Head of caudate nucleus (tissue), 42 donors: ENCODE data around the gene THAP8.

ENCODE experiments used
- DNase-seq, 42 donors: peaks; one replicate each; pipeline versions ENCODE4 v3.0.0 to v3.0.0-alpha.2; 2020 to 2021; ENCODE audit warnings: mixed read lengths in 7 of 42
- intact Hi-C: fragments of 100-400 bp; cut with DNase I; formaldehyde crosslinking; loops from one replicate; pipeline ENCODE4 v1.15.0; 2022

The THAP8 gene, protein sequence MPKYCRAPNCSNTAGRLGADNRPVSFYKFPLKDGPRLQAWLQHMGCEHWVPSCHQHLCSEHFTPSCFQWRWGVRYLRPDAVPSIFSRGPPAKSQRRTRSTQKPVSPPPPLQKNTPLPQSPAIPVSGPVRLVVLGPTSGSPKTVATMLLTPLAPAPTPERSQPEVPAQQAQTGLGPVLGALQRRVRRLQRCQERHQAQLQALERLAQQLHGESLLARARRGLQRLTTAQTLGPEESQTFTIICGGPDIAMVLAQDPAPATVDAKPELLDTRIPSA

DNA sequence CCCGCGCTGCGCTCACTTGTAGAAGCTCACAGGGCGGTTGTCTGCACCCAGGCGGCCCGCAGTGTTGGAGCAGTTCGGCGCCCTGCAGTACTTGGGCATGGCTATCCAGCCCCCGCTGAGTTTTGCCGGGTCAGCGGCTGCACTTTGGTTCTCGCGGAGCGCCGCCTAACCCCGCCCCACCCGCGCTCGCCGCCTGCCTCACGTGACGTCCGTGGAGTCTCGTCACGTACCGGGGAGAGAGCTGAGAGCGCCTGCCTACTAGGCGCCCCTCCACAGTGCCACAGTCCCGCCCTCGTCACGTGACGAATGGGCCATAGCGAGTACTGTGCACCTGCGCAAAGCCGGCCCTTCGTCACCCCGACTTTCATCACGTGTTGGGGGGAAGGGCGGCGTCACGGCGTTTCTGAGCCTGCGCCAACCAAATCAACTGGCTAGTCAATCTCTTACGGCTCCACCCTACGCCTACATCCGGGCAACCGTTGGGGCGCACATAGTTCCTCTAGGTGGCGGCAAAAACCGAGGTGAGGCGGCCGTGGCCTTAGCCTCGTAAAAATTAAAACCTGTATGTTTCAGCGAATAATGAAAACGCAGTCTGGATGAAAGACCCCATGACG lies at the start of gene THAP8:
THAP8 (minus strand) TSS at position 167 of the 614 bp plus-strand sequence; CDS start at position 99, 68 bp downstream.
- intact Hi-C loops = loop anchor here (2.0 to 10.0 kb wide), 3 partner anchors 59 to 431 kb away; partner anchors contain the start of genes POLR2I, SDHAF1, TBCB and ZNF566

DNA sequence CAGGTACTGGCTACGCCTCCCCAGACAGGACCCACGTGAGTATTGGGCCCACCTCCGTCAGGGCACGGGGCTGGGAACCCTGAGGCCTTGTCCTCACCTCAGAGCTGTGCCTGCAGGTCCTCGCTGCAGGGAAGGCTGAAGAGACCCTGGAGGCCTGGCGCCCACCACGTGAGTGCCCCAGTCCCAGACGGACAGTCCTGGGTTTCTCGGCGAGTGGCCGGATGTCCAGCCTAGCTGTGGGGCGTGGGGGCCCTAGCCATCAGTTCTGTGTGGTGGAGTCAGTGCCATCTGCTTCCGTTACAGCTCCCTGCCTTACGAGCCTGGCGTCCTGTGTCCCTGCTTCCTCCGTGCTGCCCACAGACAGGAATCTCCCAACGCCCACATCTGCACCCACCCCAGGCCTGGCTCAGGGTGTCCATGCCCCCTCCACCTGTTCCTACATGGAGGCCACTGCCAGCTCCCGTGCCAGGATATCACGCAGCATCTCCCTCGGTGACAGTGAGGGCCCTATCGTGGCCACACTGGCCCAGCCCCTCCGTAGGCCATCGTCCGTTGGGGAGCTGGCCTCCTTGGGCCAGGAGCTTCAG lies 49.0 kb upstream of the THAP8 start:
- no peak for DNase-seq
- intact Hi-C loops = no loop called here

More for the DNA sequence above, at the start of gene THAP8:
- DNase-seq = peak; percentile 97 to 100 (median 99)

DNA sequence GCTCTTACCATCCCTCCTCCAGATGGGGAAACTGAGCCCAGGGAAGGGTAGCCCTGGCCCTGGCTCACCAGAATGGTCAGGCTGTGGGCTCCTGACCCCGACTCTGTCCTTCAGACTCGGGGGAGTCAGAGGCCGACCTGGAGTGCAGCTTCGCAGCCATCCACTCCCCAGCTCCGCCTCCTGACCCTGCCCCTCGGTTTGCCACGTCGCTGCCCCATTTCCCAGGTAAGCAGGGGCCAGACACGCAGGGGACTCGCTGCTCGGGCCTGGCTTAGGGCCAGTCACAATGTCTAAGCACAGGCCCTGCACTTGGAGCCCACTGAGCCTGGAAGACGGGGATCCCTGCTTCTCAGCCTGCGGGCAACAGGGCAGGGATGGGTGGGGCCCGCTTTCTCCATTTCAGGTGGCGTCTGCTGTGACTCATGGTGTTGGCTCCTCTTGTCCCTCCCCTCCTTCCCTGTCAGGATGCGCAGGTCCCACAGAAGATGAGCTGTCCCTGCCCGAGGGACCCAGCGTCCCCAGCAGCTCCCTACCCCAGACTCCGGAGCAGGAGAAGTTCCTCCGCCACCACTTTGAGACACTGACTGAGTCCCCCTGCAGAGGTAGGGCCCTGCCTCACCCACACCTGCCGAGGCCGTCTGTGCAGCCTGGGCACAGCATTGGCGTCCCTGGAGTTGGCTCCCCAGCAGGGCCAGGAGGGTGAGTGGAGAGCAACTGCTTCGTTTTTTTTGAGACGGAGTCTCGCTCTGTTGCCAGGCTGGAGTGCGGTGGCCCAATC lies 47.7 kb upstream of the THAP8 start:
- intact Hi-C loops = no loop called here
- DNase-seq = no peak

DNA sequence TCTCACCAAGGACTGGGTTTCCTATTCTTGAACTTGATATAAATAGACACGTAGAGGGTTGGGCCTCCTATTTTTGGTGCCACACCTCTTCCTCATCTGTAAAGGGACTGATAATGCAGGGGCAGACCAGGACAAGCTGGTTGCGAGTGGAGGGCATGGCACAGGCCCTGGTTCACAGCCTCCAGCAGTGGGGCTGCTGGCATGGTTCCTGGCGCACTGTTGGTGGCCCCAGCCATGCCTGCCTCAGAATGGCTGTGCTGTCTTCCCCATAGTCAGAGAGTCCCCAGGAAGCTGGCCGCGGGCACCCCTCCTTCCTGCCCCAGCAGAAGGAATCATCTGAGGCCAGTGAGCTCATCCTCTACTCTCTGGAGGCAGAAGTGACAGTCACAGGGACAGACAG lies 46.4 kb upstream of the THAP8 start:
- DNase-seq = peak in 14 of 42 donors; percentile 20 to 63 (median 32)
- intact Hi-C loops = no loop called here

DNA sequence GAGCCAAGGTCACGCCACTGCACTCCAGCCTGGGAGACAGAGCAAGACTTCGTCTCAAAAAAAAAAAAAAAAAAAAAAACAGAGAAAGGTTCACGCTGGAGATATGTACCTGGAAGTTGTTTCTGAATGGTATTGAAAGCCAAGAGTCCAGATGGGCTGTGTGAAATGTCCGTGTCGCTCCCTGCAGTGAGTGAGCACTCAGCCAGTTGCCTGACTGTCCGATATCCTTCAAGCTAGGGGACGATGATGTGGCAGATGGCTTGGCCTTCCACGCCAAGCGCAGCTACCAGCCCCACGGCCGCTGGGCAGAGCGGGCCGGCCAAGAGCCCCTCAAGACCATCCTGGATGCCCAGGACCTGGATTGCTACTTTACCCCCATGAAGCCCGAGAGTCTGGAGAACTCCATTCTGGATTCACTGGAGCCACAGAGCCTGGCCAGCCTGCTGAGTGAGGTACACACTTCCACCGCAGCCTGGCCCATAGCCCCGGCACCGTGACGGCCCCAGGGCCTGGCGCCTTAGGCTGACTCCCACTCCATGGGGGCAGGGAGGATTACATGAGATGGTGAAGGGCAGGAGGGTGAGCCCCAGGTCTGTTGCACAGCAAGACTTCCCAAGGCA lies 45.2 kb upstream of the THAP8 start:
- no peak for DNase-seq
- intact Hi-C loops = no loop called here

DNA sequence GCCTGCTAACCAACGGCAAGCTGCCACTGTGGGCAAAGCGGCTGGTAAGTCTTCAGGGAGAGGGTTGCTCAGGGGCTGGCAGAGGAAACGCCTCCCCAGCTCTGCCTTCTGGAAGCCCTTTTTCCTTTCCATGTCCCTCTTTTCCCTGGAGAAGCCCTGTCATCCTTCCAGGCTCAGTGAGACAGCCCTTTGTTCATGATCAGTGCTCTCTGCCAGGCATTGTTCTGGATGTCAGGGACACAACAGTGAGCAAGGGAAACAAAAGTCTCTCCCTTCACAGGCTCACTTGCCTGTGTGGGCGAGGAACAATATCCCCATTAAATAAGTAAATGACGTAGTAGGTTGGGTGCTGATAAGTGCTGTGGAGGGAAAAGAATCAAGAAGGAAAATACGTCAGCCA lies 43.0 kb upstream of the THAP8 start:
- peak; percentile 23 to 95 (median 82) for DNase-seq
- intact Hi-C loops = no loop called here

DNA sequence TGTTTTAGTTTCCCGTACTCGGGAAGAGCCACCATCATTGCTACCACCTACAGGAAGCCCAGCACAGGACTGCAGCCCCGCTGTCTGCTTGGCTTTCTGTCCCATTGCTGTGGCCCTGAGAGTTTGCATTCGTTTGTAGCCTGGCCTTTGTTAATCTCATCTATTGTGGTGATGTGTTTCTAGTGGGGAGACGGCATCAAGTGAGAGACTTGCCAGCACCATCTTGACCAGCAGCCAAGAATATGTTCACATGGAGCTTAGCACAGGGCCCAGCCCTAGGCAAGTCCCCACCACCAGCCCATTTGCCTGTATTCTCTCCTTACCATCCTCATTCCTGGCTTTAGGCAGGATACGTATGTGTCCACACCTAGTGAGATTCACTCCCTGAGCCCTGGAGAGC lies 39.6 kb upstream of the THAP8 start:
- DNase-seq = peak in 35 of 42 donors; percentile 12 to 90 (median 60)
- intact Hi-C loops = no loop called here

DNA sequence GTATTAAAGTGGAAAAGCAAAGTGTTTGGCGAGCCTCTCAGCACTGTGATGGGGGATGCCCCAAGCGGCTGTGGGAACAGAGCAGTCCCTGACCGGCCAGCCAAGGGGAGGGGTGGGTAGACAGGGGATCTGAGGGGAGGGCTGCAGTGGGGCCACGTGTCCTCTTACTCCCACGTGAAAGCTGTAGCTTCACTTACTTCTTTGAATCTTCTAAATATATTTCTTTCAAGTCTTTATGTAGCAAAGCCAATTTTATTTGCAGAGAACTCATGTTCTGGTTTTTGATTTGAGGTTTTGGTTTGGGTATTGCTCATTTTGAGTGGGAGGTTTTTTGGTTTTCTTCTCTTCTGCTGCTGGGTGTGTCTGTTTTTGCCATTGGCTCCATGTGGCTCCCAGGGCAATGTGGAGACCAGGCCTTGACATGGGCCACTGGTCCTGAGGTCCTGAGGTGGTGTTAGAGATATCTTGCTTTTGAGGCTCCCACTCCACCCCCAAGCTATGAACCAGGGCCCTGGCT lies 39.1 kb upstream of the THAP8 start:
- DNase-seq = no peak
- intact Hi-C loops = no loop called here

DNA sequence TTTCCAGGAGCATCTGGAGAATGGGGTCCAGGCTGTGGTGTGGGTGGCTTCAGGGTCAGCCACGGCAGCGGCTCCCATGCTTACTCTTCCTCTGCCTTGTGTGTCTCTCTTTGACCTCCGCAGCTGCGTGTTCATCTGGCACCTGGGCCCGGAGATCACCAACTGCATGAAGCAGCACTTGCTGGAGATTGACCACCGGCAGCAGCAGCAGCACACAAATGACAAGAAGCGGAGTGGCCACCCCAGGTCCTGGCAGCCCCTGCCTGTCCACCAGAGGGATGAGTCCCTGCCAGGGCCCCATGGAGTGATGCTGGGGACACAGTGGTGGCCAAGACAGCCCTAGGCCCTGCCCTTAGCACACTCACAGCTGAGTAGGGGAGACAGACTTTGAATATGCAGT lies 38.5 kb upstream of the THAP8 start:
- DNase-seq = peak in 4 of 42 donors; percentile 19 to 35 (median 23)
- intact Hi-C loops = no loop called here

DNA sequence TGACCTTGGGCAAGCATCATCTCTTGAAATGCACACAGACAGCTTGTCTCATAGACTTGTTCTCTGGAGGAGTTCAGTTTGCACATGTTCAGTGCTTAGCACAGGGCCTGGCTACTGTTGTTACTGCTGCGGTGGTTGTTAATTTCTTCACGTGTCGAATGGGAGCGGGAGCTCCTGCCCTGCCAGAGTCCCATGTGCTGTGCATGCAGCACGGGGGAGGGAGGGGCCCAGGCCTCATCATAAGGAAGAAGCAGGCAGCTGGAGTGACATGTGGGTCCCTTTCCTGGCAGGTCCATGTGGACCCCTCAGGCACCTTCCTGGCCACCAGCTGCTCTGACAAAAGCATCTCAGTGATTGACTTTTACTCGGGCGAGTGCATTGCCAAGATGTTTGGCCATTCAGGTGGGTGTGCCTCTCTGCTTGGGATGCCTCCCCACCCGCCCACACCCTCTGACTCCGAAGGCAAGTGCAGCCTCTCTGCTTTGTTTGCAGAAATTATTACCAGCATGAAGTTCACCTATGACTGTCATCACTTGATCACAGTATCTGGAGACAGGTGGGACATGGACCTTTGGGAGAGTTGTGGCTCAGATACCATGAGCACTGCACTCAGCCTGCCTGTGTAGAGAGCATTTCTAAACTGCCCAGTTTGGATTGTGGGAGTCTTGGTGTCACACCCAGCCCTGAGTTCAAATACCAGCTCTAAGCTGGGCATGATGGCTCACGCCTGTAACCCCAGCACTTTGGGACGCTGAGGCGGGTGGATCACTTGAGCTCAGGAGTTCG lies 37.0 kb upstream of the THAP8 start:
- no peak for DNase-seq
- intact Hi-C loops = no loop called here

DNA sequence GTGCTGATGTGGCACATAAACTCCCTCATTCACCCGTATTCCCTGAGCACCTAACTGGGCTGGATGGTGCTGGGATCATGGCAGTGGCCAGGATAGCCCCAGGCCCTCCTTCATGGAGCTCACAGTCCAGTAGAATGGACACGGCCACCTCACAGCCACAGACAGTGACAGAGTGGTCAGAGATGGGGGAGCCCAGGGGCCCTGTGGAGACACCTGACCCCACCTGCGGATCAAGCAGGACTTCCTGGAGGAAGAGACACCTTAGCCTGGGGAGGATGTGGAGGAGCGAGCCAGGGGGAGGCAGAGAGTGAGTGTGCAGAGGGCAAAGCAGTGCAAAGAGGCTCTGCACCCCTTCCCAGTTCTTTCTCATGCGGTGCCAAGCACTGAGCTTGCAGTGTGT lies 35.8 kb upstream of the THAP8 start:
- no peak for DNase-seq
- intact Hi-C loops = no loop called here

DNA sequence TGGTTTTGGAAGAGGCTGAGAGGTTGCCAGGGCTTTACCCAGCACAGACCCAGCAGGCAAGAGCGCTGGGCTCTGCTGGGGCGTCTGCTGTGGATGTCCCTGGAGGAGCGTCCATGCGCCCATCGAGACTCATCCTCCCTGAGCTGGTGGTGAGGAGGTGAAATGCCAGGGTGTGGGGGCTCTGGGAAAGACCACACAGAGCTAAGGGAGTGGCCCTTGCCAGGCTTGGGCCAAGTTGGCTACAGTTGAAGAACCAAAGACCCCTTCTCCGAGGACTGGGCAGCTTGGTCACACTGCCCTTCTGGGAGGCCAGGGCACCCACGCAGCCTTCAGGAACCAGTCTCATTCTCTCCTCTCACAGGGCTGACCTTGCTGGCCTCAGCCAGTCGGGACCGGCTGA lies 32.2 kb upstream of the THAP8 start:
- no peak for DNase-seq

DNA sequence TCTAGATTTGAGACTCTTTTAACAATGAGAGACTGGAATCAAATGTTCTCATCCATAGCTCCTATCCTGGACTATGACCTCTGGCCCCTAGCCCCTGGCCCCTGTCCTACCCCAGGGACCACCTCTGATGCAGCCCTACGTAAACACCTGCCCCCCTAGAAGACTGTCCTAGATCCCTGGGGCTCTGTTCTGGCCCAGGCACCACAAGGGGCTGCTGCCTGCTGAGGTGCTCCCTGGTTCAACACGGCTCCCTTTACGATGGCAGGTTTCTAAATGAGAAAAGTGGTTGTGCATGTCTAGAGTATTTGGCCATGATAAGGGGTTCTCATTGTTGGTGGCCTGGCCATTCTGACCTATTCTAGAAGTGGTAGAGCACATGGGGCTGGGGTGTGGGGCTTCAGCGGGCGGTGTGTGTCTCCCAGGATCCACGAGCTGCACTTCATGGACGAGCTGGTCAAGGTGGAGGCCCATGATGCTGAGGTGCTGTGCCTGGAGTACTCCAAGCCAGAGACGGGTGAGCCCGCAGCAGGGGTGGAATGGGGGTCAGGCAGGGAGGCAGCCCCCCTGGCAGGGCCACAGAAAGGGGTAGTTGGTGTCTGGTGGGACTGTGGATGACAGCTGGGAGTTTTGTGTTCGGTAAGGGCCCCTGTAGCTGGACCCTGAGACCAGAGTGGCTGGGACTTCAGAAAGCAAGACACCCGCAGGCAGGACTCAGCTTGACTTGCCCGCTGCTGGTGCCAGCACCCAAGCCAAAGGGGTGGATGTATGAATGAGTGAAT lies 30.3 kb upstream of the THAP8 start:
- intact Hi-C loops = no loop called here
- no peak for DNase-seq

More for the DNA sequence above, 32.2 kb upstream of the THAP8 start:
- intact Hi-C loops = no loop called here

DNA sequence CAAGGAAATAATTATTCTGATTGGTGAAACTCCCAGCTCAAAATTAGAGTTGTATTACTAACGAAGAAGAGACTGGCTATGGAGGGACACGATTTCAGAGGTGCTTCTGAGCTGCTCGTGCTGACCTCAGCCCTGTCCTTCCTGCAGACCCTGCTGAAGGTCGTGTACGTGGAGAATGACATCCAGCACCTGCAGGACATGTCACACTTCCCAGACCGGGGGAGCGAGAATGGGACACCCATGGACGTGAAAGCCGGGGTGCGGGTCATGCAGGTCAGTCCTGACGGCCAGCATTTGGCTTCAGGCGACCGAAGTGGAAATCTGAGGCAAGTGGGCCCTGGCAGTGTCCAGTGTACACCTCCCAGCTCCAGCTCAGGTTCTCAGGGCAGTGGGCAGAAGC lies 28.8 kb upstream of the THAP8 start:
- intact Hi-C loops = no loop called here
- DNase-seq = no peak

DNA sequence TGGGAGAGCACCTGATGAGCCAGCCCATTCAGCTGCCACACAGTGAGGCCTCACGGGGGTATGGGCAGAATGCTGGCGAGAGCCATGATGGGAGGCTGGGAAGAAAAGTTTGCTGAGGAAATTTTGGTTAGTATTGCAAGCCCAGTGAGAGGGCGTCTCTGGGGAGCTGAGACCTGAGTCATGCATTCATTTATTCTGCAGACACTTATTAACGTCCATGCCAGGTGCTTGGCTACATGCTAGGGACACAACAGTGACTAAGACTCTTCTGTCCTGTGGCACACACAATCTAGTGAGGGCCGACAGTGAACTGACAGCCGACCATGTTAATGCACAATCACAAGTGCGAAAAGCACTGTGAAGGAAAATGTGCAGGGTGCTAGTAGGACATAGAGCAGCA lies 27.8 kb upstream of the THAP8 start:
- no peak for DNase-seq
- intact Hi-C loops = no loop called here

DNA sequence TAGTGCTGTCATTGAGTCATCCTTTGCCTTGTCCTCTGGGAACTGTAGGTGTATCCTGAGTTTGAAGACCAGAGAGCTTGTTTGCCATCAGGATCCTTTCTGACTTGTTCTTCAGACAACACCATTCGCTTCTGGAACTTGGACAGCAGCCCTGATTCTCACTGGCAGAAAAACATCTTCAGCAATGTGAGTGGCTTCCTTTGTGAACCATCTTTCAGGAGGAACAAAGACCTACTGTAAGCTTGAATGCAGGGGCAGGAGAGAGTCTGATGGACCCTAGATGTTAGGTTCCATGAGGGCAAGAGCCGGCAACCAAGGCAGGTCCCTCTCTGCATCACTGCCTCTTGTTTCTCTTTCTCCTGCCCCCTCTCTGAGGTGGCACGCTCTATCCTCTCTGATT lies 27.3 kb upstream of the THAP8 start:
- peak in 41 of 42 donors; percentile 21 to 90 (median 75) for DNase-seq
- intact Hi-C loops = no loop called here

DNA sequence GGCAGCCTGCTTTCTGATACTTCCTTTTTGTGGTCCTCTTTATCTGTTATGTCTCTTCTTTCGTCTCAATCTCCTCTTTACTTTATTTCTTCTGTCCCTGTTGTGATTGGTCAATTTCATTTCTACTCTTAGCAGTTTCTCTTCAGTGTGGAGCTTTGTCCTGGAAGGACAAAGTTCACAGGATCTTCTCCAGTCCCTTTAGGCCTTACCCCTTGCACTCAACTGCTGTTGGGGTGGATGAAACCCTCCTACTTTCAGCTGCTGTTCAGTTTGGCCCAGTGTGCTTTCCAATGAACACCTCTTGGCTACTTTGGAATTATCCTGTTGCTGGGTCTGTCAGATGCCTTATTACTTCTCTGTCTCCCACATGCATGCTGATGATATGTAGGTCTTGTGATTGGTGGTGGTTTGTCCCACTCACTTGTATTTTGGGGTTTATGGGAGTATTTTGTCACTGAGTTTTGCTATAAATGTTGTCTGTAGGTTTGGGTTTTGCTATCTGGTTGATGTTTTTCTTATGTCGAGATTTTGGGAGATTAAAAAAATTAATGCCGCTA lies 25.4 kb upstream of the THAP8 start:
- DNase-seq = no peak
- intact Hi-C loops = no loop called here
